ENCODE data around the gene ICAM1. TPM values are rescaled to one million over a fixed set of nuclear protein-coding genes. Genes with fewer than 3 reads are reported as not detected.
"Not testable (repeated sequence)": the region's sequence is repeated elsewhere in the genome, so short reads cannot be mapped to it uniquely, and the experiment has no call there.

The ICAM1 gene
- total RNA-seq, 4 donors from 2014 or later, result 8.8 to 33.0 (median 19.6) TPM

DNA sequence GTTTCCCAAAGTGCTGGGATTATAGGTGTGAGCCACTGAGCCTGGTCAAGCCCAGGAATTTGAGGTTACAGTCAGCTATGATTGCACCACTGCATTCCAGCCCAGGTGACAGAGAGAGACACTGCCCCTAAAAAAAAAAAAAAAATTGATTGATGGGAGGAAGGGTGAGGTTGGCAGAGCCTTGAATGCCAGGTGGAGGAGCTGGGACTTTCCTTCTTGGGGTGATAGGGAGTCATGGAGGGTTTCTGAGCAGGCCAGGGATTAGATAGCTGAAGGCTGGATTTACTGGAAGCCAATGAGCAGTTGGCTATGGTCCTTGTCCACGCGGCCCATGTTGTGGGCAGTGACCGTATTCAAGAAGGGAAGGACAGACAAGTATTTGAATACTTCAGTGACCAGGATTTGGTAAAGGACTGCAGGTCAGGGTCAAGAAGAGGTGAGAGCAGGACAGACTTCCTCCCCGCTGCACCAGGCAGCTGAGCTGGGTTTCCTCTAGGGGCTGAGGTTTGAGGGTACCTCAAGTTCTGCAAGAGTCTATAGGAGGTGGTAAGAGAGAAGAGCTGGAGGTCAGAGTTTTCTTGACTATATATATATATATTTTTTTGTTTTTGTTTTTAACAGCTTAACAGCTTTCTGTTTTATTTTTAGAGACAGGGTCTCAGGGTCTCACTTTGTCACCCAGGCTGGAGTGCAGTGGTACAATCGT lies 9.0 kb downstream of the ICAM1 start:
- Histone ChIP-seq H3K4me3 (no peak overlapping the region), H3K9me3 (no peaks in the 10 kb centered on the region), H3K27me3 (peaks cover 36% of the 10 kb centered on the region), H3K36me3 (peaks cover 0 to 39% of the 10 kb centered on the region in 2 donors), H3K27ac (no peak overlapping the region), H3K4me1 (no peaks in the 10 kb centered on the region)
- TF ChIP-seq POLR2A (IDR thresholded peaks at IDR 0.05) (no peak), EP300 (IDR thresholded peaks at IDR 0.05) (no peak), POLR2AphosphoS5 (IDR thresholded peaks at IDR 0.05) (no peak)
- TF ChIP-seq, protein P1, sequence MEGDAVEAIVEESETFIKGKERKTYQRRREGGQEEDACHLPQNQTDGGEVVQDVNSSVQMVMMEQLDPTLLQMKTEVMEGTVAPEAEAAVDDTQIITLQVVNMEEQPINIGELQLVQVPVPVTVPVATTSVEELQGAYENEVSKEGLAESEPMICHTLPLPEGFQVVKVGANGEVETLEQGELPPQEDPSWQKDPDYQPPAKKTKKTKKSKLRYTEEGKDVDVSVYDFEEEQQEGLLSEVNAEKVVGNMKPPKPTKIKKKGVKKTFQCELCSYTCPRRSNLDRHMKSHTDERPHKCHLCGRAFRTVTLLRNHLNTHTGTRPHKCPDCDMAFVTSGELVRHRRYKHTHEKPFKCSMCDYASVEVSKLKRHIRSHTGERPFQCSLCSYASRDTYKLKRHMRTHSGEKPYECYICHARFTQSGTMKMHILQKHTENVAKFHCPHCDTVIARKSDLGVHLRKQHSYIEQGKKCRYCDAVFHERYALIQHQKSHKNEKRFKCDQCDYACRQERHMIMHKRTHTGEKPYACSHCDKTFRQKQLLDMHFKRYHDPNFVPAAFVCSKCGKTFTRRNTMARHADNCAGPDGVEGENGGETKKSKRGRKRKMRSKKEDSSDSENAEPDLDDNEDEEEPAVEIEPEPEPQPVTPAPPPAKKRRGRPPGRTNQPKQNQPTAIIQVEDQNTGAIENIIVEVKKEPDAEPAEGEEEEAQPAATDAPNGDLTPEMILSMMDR (IDR thresholded peaks at IDR 0.05), result no peak
- 70 to 71% methylated on average over 1 to 5 of the region's 5 CpGs for WGBS, 2 donors (ENCODE audit: low coverage in 1 of 2)
- ATAC-seq, result no peak

DNA sequence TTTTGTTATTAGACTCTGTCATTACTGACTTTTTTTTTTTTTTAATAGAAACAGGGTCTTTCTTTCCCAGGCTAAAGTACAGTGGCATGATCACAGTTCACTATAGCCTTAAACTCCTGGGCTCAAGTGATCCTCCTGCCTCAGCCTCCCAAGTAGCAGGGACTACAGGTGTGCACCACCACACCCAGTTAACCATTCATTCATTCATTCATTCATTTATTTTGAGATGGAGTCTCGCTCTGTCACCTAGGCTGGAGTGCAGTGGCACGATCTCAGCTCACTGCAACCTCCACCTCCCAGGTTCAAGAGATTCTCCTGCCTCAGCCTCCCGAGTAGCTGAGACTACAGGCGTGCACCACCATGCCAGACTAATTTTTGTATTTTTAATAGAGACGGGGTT lies 11.1 kb downstream of the ICAM1 start:
- ATAC-seq, H3K4me3 ChIP-seq, H3K9me3 ChIP-seq, H3K27ac ChIP-seq, H3K4me1 ChIP-seq: not testable (repeated sequence)
- 83 to 91% methylated on average over 4 to 5 of the region's 5 CpGs for WGBS, 2 donors (ENCODE audit: low coverage in 1 of 2)
- Histone ChIP-seq H3K27me3 (peaks cover 52% of the 10 kb centered on the region), H3K36me3 (peaks cover 0 to 40% of the 10 kb centered on the region in 2 donors)

DNA sequence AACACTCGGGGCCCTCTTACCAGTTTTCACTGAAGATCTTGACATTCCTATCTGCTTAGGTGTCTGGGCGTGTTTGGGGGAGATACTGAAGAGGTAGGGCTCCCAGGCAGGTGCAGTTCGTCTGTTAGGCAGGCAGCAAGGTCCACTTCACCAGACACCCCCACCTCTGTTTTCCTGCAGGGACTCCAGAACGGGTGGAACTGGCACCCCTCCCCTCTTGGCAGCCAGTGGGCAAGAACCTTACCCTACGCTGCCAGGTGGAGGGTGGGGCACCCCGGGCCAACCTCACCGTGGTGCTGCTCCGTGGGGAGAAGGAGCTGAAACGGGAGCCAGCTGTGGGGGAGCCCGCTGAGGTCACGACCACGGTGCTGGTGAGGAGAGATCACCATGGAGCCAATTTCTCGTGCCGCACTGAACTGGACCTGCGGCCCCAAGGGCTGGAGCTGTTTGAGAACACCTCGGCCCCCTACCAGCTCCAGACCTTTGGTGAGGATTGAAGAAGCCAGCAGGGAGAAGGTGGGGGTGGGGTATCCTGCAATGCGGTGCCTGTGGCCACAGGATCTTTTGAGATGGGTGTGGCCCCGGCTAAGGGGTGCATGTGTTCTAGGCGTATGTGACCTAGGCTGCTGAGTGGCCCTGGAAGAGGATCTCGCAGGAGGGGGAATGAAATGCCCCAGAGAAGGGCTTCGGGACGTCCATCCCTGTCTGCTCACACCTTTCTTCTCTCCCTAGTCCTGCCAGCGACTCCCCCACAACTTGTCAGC lies 12.6 kb downstream of the ICAM1 start:
- Histone ChIP-seq H3K9me3 (no peaks in the 10 kb centered on the region), H3K4me3 (no peak overlapping the region), H3K4me1 (peaks cover 0 to 18% (median 6%) of the 10 kb centered on the region in 3 donors), H3K36me3 (peaks cover 0 to 33% of the 10 kb centered on the region in 2 donors), H3K27me3 (peaks cover 66% of the 10 kb centered on the region), H3K27ac (no peak overlapping the region)
- 81% methylated on average over 4 of the region's 23 CpGs; no CpG with 5 or more reads in 1 of the 2 donors for WGBS, 2 donors (ENCODE audit: low coverage in 1 of 2)
- TF ChIP-seq, protein P1 (IDR thresholded peaks at IDR 0.05), result no peak
- TF ChIP-seq EP300 (IDR thresholded peaks at IDR 0.05) (no peak), POLR2A (IDR thresholded peaks at IDR 0.05) (no peak), POLR2AphosphoS5 (IDR thresholded peaks at IDR 0.05) (no peak)
- no peak for ATAC-seq

DNA sequence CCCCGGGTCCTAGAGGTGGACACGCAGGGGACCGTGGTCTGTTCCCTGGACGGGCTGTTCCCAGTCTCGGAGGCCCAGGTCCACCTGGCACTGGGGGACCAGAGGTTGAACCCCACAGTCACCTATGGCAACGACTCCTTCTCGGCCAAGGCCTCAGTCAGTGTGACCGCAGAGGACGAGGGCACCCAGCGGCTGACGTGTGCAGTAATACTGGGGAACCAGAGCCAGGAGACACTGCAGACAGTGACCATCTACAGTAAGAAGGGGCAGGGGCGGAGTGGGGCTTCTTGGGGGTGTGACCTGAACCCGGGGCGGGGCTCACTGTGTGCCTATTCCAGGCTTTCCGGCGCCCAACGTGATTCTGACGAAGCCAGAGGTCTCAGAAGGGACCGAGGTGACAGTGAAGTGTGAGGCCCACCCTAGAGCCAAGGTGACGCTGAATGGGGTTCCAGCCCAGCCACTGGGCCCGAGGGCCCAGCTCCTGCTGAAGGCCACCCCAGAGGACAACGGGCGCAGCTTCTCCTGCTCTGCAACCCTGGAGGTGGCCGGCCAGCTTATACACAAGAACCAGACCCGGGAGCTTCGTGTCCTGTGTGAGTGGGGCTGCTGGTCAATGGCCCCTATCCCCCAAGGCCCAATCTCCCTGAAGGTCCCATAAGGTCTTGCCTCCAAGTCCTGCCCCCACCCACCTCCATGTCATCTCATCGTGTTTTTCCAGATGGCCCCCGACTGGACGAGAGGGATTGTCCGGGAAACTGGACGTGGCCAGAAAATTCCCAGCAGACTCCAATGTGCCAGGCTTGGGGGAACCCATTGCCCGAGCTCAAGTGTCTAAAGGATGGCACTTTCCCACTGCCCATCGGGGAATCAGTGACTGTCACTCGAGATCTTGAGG lies 13.4 kb downstream of the ICAM1 start:
- no peaks in the 10 kb centered on the region for H3K9me3 ChIP-seq
- TF ChIP-seq, protein P1 (IDR thresholded peaks at IDR 0.05), result no peak
- TF ChIP-seq POLR2AphosphoS5 (IDR thresholded peaks at IDR 0.05), result no peak
- TF ChIP-seq POLR2A (IDR thresholded peaks at IDR 0.05), result no peak
- no peak for TF ChIP-seq EP300 (IDR thresholded peaks at IDR 0.05)
- H3K4me1 ChIP-seq, result peaks cover 0 to 27% (median 13%) of the 10 kb centered on the region in 3 donors
- no peak for ATAC-seq
- no peak overlapping the region for H3K27ac ChIP-seq
- 89 to 100% methylated on average over 2 to 7 of the region's 34 CpGs for WGBS, 2 donors (ENCODE audit: low coverage in 1 of 2)
- peaks cover 0 to 27% of the 10 kb centered on the region in 2 donors for H3K36me3 ChIP-seq
- H3K27me3 ChIP-seq, result peaks cover 67% of the 10 kb centered on the region
- no peak overlapping the region for H3K4me3 ChIP-seq

DNA sequence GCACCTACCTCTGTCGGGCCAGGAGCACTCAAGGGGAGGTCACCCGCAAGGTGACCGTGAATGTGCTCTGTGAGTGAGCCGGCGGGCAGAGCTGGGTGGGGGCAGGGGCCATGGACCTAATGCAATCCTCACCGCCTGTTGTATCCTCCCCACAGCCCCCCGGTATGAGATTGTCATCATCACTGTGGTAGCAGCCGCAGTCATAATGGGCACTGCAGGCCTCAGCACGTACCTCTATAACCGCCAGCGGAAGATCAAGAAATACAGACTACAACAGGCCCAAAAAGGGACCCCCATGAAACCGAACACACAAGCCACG lies 14.0 kb downstream of the ICAM1 start:
- Histone ChIP-seq H3K27ac (no peak overlapping the region), H3K4me3 (no peak overlapping the region), H3K27me3 (peaks cover 67% of the 10 kb centered on the region), H3K9me3 (no peaks in the 10 kb centered on the region), H3K4me1 (peaks cover 0 to 33% (median 19%) of the 10 kb centered on the region in 3 donors), H3K36me3 (peaks cover 0 to 26% of the 10 kb centered on the region in 2 donors)
- ATAC-seq, result no peak
- 90% methylated on average over 6 to 10 of the region's 13 CpGs for WGBS, 2 donors (ENCODE audit: low coverage in 1 of 2)
- TF ChIP-seq EP300 (IDR thresholded peaks at IDR 0.05) (no peak), POLR2AphosphoS5 (IDR thresholded peaks at IDR 0.05) (no peak), POLR2A (IDR thresholded peaks at IDR 0.05) (no peak)
- TF ChIP-seq, protein P1 (IDR thresholded peaks at IDR 0.05), result no peak
